Measurements from ENCODE around the gene IGIP.

DNA sequence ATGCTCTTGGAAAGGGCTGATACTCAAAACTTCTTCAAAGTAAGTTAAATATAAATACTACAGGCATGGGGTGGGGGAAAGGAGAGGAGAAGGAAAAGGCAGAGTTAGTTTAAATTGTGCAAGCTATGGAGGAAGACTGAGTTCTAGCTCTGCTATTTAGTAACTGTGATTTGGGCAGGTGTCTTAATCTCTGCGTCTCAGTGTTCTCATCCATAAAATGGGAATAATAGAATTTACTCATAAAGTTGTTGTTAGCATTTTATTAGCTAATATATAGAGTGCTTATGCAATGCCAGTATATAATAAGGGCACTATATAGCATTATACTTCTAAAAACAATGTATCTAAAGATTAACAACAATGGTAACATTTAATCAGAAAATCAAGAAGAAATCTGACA is 24.6 kb upstream of the IGIP start:
- TF ChIP-seq CTCF (IDR thresholded peaks at IDR 0.05) (no peak), ZFX (IDR thresholded peaks at IDR 0.05; ENCODE audit: borderline replicate concordance) (no peak)
